Keratinocyte (primary cell): ENCODE results near the gene TPMT. TPM values are rescaled to one million over a fixed set of nuclear protein-coding genes. Genes with fewer than 3 reads are reported as not detected.

Experiments used
- DNase-seq: peaks from one replicate; pipeline ENCODE4 v3.0.0-alpha.2; 2011; ENCODE audit warnings: low read depth, missing footprints, low spot score
- FAIRE-seq: peaks from 2 replicates; lab custom pipeline; 2011; peaks lifted over from hg19 to GRCh38; lab: Jason Lieb, UNC
- H2AFZ ChIP-seq: 2 replicates; pipeline ENCODE4 v1.6.0; 2012; ENCODE audit warnings: low read length, control low read depth, inconsistent platforms; ENCODE audit not compliant: control insufficient read depth
- H3K27ac ChIP-seq: 2 replicates; pipeline ENCODE4 v1.5.1; 2011; ENCODE audit warnings: low read length; ENCODE audit not compliant: control insufficient read depth, insufficient read depth
- H3K27me3 ChIP-seq: 3 replicates; pipeline ENCODE4 v1.6.0; 2011; ENCODE audit warnings: low read length; ENCODE audit not compliant: control insufficient read depth, insufficient read depth; ENCODE audit errors: extremely low read depth
- H3K36me3 ChIP-seq, 2 experiments: 2 replicates in 1 of 2; 3 replicates in 1 of 2; pipeline ENCODE4 v1.5.1; 2011; ENCODE audit warnings: low read length in 2 of 2, mild to moderate bottlenecking in 1 of 2; ENCODE audit not compliant: control insufficient read depth in 2 of 2, insufficient read depth in 2 of 2; ENCODE audit errors: extremely low read depth in 1 of 2
- H3K4me1 ChIP-seq: 3 replicates; pipeline ENCODE4 v1.5.1; 2011; ENCODE audit warnings: low read length; ENCODE audit not compliant: control insufficient read depth, insufficient read depth; ENCODE audit errors: extremely low read depth
- H3K4me2 ChIP-seq: 3 replicates; pipeline ENCODE4 v1.6.0; 2011; ENCODE audit warnings: low read depth, low read length; ENCODE audit not compliant: control insufficient read depth, insufficient read depth; ENCODE audit errors: extremely low read depth
- H3K4me3 ChIP-seq, 3 experiments: fragments of 200-600 bp in 1 of 3; sonication (generic) in 1 of 3; 2 replicates in 2 of 3; 3 replicates in 1 of 3; pipeline ENCODE4 v1.5.1; 2011 to 2016; ENCODE audit warnings: low read length in 3 of 3, mild to moderate bottlenecking in 3 of 3, control low read depth in 2 of 3, inconsistent platforms in 1 of 3, low read depth in 1 of 3, mixed read lengths in 1 of 3, mixed run types in 1 of 3, moderate library complexity in 1 of 3; ENCODE audit not compliant: control insufficient read depth in 2 of 3, insufficient read depth in 2 of 3; ENCODE audit errors: extremely low read depth in 1 of 3
- H3K79me2 ChIP-seq: 2 replicates; pipeline ENCODE4 v1.6.0; 2012; ENCODE audit warnings: low read length; ENCODE audit not compliant: control insufficient read depth, insufficient read depth
- H3K9ac ChIP-seq: 3 replicates; pipeline ENCODE4 v1.6.0; 2011; ENCODE audit warnings: low read length; ENCODE audit not compliant: control insufficient read depth, insufficient read depth; ENCODE audit errors: extremely low read depth
- H3K9me1 ChIP-seq: 3 replicates; pipeline ENCODE4 v1.6.0; 2011; ENCODE audit warnings: low read length; ENCODE audit not compliant: control insufficient read depth, insufficient read depth; ENCODE audit errors: extremely low read depth
- H3K9me3 ChIP-seq: 2 replicates; pipeline ENCODE4 v1.5.1; 2012; ENCODE audit warnings: low read depth, low read length; ENCODE audit not compliant: control insufficient read depth
- H4K20me1 ChIP-seq: 3 replicates; pipeline ENCODE4 v1.6.0; 2011; ENCODE audit warnings: low read length; ENCODE audit not compliant: control insufficient read depth, insufficient read depth; ENCODE audit errors: extremely low read depth
- CTCF ChIP-seq, 3 experiments: IDR thresholded peaks in 1 of 3; conservative IDR thresholded peaks in 1 of 3; optimal IDR thresholded peaks in 1 of 3; 2 replicates in 2 of 3; 3 replicates in 1 of 3; pipeline versions ENCODE3 to v1.5.1; 2011; ENCODE audit warnings: low read length in 3 of 3, mild to moderate bottlenecking in 3 of 3, moderate library complexity in 2 of 3, control low read depth in 1 of 3, inconsistent platforms in 1 of 3; ENCODE audit not compliant: insufficient read depth in 2 of 3; ENCODE audit errors: extremely low read depth in 1 of 3
- EZH2 ChIP-seq: IDR thresholded peaks from one replicate; pipeline ENCODE4 v1.6.1; 2012; ENCODE audit warnings: inconsistent platforms, mild to moderate bottlenecking, low read length, moderate library complexity
- dilution Hi-C: fragments of 300-500 bp; cut with MboI; formaldehyde crosslinking; loops from one replicate; pipeline ENCODE4 v1.7.0; 2020; ENCODE audit warnings: low sequenced_read_pairs; ENCODE audit not compliant: extremely low pct_ligation_motif_present
- polyA plus RNA-seq, 5 experiments: library from polyadenylated mRNA; depleted of rRNA in 3 of 5; stranded (reverse) in 3 of 5; stranded (forward) in 1 of 5; unstranded in 1 of 5; fragments of >200 nt; gene quantifications; 1 replicate in 1 of 5; 2 replicates in 3 of 5; 3 replicates in 1 of 5; pipeline versions ENCODE4 v1.2.1 to v1.2.3, GENCODE V29; 2011 to 2012; ENCODE audit warnings: missing spikeins in 2 of 5, low read depth in 1 of 5, low replicate concordance in 1 of 5

The TPMT gene
- polyA plus RNA-seq, 1 donor (not counting 4 experiments of a cell fraction or from before 2014, with no cell fraction given) = 38.6 TPM

GRCh38 chr6:18101271-18101670, 53.6 kb downstream of the TPMT start:
- Histone ChIP-seq H3K9me1 (no peaks in the 10 kb centered on the region), H3K27me3 (no peaks in the 10 kb centered on the region), H3K9me3 (no peaks in the 10 kb centered on the region), H4K20me1 (no peaks in the 10 kb centered on the region), H3K4me2 (no peak overlapping the region), H3K36me3 (no peaks in the 10 kb centered on the region), H3K4me1 (no peaks in the 10 kb centered on the region), H3K79me2 (no peaks in the 10 kb centered on the region), H2AFZ (no peak overlapping the region), H3K4me3 (no peak overlapping the region), H3K27ac (no peak overlapping the region), H3K9ac (no peak overlapping the region)
- dilution Hi-C loops = no loop called here
- FAIRE-seq (no peak), DNase-seq (no peak)
- TF ChIP-seq EZH2 (no peak), CTCF (optimal IDR thresholded peaks at IDR 0.05 in 1 of 3, IDR thresholded peaks at IDR 0.05 in 1 of 3, conservative IDR thresholded peaks at IDR 0.05 in 1 of 3; ENCODE audit: extremely low read depth in 1 of 3, insufficient read depth in 2 of 3, low read length in 3 of 3) (no peak)

- Histone ChIP-seq H3K4me2 (no peak overlapping the region), H3K9me3 (no peaks in the 10 kb centered on the region), H3K4me3 (no peak overlapping the region), H2AFZ (no peak overlapping the region), H3K9ac (no peak overlapping the region), H3K9me1 (no peaks in the 10 kb centered on the region), H4K20me1 (no peaks in the 10 kb centered on the region), H3K27me3 (no peaks in the 10 kb centered on the region), H3K27ac (no peak overlapping the region), H3K4me1 (no peaks in the 10 kb centered on the region), H3K79me2 (no peaks in the 10 kb centered on the region), H3K36me3 (no peaks in the 10 kb centered on the region)
- FAIRE-seq = no peak
- DNase-seq = no peak
- dilution Hi-C loops = no loop called here
- TF ChIP-seq CTCF (optimal IDR thresholded peaks at IDR 0.05 in 1 of 3, IDR thresholded peaks at IDR 0.05 in 1 of 3, conservative IDR thresholded peaks at IDR 0.05 in 1 of 3; ENCODE audit: extremely low read depth in 1 of 3, insufficient read depth in 2 of 3, low read length in 3 of 3) (no peak), EZH2 (no peak)
Measured at GRCh38 chr6:18100296-18100695, 54.6 kb downstream of the TPMT start.
